Fibroblast of lung (primary cell): Measurements from ENCODE around the gene COL18A1. TPM values are rescaled to one million over a fixed set of nuclear protein-coding genes. Genes with fewer than 3 reads are reported as not detected.

Experiments used
- DNase-seq, 2 donors: peaks; one replicate each; pipeline versions ENCODE4 v3.0.0 to v3.0.0-alpha.2; 2010; ENCODE audit warnings: low read depth in 2 of 2
- H2AFZ ChIP-seq: 2 replicates; pipeline ENCODE4 v1.5.1; 2012; ENCODE audit warnings: low read length, control low read depth, inconsistent platforms
- H3K27ac ChIP-seq: 2 replicates; pipeline ENCODE4 v1.5.1; 2011; ENCODE audit warnings: low read length, control low read depth; ENCODE audit not compliant: insufficient read depth
- H3K27me3 ChIP-seq: 2 replicates; pipeline ENCODE4 v1.5.1; 2011; ENCODE audit warnings: mild to moderate bottlenecking, low read length; ENCODE audit not compliant: control insufficient read depth, insufficient read depth
- H3K36me3 ChIP-seq: 2 replicates; pipeline ENCODE4 v1.5.1; 2011; ENCODE audit warnings: low read length; ENCODE audit not compliant: control insufficient read depth, insufficient read depth
- H3K4me1 ChIP-seq: 2 replicates; pipeline ENCODE4 v1.5.1; 2011; ENCODE audit warnings: low read length; ENCODE audit not compliant: control insufficient read depth, insufficient read depth; ENCODE audit errors: extremely low read depth
- H3K4me2 ChIP-seq: 2 replicates; pipeline ENCODE4 v1.5.1; 2011; ENCODE audit warnings: low read length, control low read depth; ENCODE audit not compliant: insufficient read depth; ENCODE audit errors: extremely low read depth
- H3K4me3 ChIP-seq, 4 experiments: fragments of 200-600 bp in 1 of 4; sonication (generic) in 1 of 4; replicated peaks in 1 of 4; 2 replicates each; pipeline ENCODE4 v1.5.1; 2011 to 2016; ENCODE audit warnings: low read length in 4 of 4, low read depth in 3 of 4, mild to moderate bottlenecking in 3 of 4, control low read depth in 2 of 4, inconsistent platforms in 1 of 4, mixed read lengths in 1 of 4; ENCODE audit not compliant: insufficient read depth in 1 of 4; ENCODE audit errors: control extremely low read depth in 1 of 4
- H3K79me2 ChIP-seq: 2 replicates; pipeline ENCODE4 v1.5.1; 2012; ENCODE audit warnings: mild to moderate bottlenecking, low read length, inconsistent platforms; ENCODE audit not compliant: control insufficient read depth, insufficient read depth
- H3K9ac ChIP-seq: 2 replicates; pipeline ENCODE4 v1.5.1; 2011; ENCODE audit warnings: mild to moderate bottlenecking, low read length, control low read depth; ENCODE audit not compliant: insufficient read depth
- H3K9me3 ChIP-seq: 2 replicates; pipeline ENCODE4 v1.5.1; 2012; ENCODE audit warnings: low read depth, low read length; ENCODE audit not compliant: control insufficient read depth, insufficient read depth
- H4K20me1 ChIP-seq: 2 replicates; pipeline ENCODE4 v1.5.1; 2011; ENCODE audit warnings: low read length; ENCODE audit not compliant: control insufficient read depth, insufficient read depth; ENCODE audit errors: extremely low read depth
- CTCF ChIP-seq, 2 donors: IDR thresholded peaks in 1 of 2; conservative IDR thresholded peaks in 1 of 2; 1 replicate in 1 of 2; 2 replicates in 1 of 2; pipeline ENCODE4 v1.5.1; 2011 to 2012; ENCODE audit warnings: low read length in 2 of 2, control low read depth in 1 of 2, inconsistent platforms in 1 of 2, low read depth in 1 of 2, mild to moderate bottlenecking in 1 of 2
- EZH2 ChIP-seq: IDR thresholded peaks from 2 replicates; pipeline ENCODE4 v1.5.1; 2012; ENCODE audit warnings: low read length, control low read depth, mild to moderate bottlenecking; ENCODE audit errors: missing control alignments
- polyA plus RNA-seq, 2 donors: library from polyadenylated mRNA; depleted of rRNA in 1 of 2; stranded (reverse) in 1 of 2; unstranded in 1 of 2; fragments of >200 nt; gene quantifications; 2 replicates each; pipeline ENCODE4 v1.2.1, GENCODE V29; 2011 to 2012; ENCODE audit warnings: missing spikeins in 1 of 2
- total RNA-seq: library from RNA; depleted of rRNA; stranded (reverse); fragments of >200 nt; gene quantifications from 2 replicates; pipeline ENCODE4 v1.2.1, GENCODE V29; 2014

The COL18A1 gene
- total and polyA plus RNA-seq, 2 donors (not counting 1 experiment from before 2014, with no cell fraction given): 24.3 to 38.8 TPM

GRCh38 chr21:45396620-45396995 lies 8.4 kb upstream of the COL18A1 start:
- Histone ChIP-seq H3K79me2 (no peaks in the 10 kb centered on the region), H3K4me2 (no peak overlapping the region), H2AFZ (no peak overlapping the region), H3K27me3 (peaks cover 4% of the 10 kb centered on the region), H3K36me3 (no peaks in the 10 kb centered on the region), H4K20me1 (no peaks in the 10 kb centered on the region), H3K4me1 (no peaks in the 10 kb centered on the region), H3K9me3 (no peaks in the 10 kb centered on the region), H3K4me3 (no peak overlapping the region), H3K27ac (no peak overlapping the region), H3K9ac (no peak overlapping the region)
- DNase-seq: no peak
- TF ChIP-seq EZH2: no peak
- no peak for TF ChIP-seq CTCF (conservative IDR thresholded peaks at IDR 0.05 in 1 of 2, IDR thresholded peaks at IDR 0.05 in 1 of 2; ENCODE audit: low read depth in 1 of 2, low read length in 2 of 2)

- TF ChIP-seq EZH2 (no peak), CTCF (conservative IDR thresholded peaks at IDR 0.05 in 1 of 2, IDR thresholded peaks at IDR 0.05 in 1 of 2; ENCODE audit: low read depth in 1 of 2, low read length in 2 of 2) (no peak)
- H4K20me1 ChIP-seq: no peaks in the 10 kb centered on the region
- no peak overlapping the region for H3K9ac ChIP-seq
Measured at GRCh38 chr21:45397381-45397780, 7.6 kb upstream of the COL18A1 start.

GRCh38 chr21:45401054-45401518 lies 3.9 kb upstream of the COL18A1 start:
- H3K4me2 ChIP-seq: no peak overlapping the region
- TF ChIP-seq EZH2: no peak
- TF ChIP-seq CTCF (conservative IDR thresholded peaks at IDR 0.05 in 1 of 2, IDR thresholded peaks at IDR 0.05 in 1 of 2; ENCODE audit: low read depth in 1 of 2, low read length in 2 of 2): no peak
- H3K4me3 ChIP-seq: no peak overlapping the region
- H3K27me3 ChIP-seq: peaks cover 3% of the 10 kb centered on the region
- H3K79me2 ChIP-seq: no peaks in the 10 kb centered on the region
- no peaks in the 10 kb centered on the region for H3K9me3 ChIP-seq
- H2AFZ ChIP-seq: no peak overlapping the region
- no peak for DNase-seq
- H3K4me1 ChIP-seq: peaks cover 3% of the 10 kb centered on the region
- no peaks in the 10 kb centered on the region for H3K36me3 ChIP-seq
- H4K20me1 ChIP-seq: no peaks in the 10 kb centered on the region
- H3K9ac ChIP-seq: no peak overlapping the region
- no peak overlapping the region for H3K27ac ChIP-seq

More at GRCh38 chr21:45397381-45397780, 7.6 kb upstream of the COL18A1 start:
- Histone ChIP-seq H2AFZ (no peak overlapping the region), H3K27me3 (peaks cover 4% of the 10 kb centered on the region), H3K4me1 (no peaks in the 10 kb centered on the region), H3K27ac (no peak overlapping the region), H3K36me3 (no peaks in the 10 kb centered on the region), H3K9me3 (no peaks in the 10 kb centered on the region), H3K4me3 (no peak overlapping the region), H3K4me2 (no peak overlapping the region), H3K79me2 (no peaks in the 10 kb centered on the region)
- no peak for DNase-seq
